ENCODE measurements around the gene DAGLB. TPM values are rescaled to one million over a fixed set of nuclear protein-coding genes. Genes with fewer than 3 reads are reported as not detected.

The DAGLB gene
- total and polyA plus RNA-seq, 2 of the 8 experiments (the other 6 are each of a cell fraction or from before 2014, with no cell fraction given) = 27.0 to 39.6 TPM

GRCh38 chr7:6389728-6390127 lies 58.0 kb downstream of the DAGLB start:
- no peak overlapping the region for H4K5ac ChIP-seq (ENCODE audit: insufficient read length, low read depth, low read length)
- DNase-seq (ENCODE audit: low read depth in 1 of 2, low spot score in 2 of 2) (no peak), FAIRE-seq (no peak)
- no peak overlapping the region for H2BK20ac ChIP-seq (ENCODE audit: low read length)
- CTCF ChIA-PET (ENCODE audit: partially characterized antibody) = interaction anchor here (0.6 to 0.8 kb wide), 2 partner anchors 8 to 121 kb away, joined by 3 read pairs; no protein-coding TSS in a partner anchor
- TF ChIP-seq BRCA1 (IDR thresholded peaks at IDR 0.05; ENCODE audit: low read depth, low read length) = no peak
- TF ChIP-seq GABPA (IDR thresholded peaks at IDR 0.05; ENCODE audit: borderline replicate concordance, insufficient read depth, low read length) = no peak
- no peak for TF ChIP-seq SIN3A (conservative IDR thresholded peaks at IDR 0.05 in 1 of 2, IDR thresholded peaks at IDR 0.05 in 1 of 2; ENCODE audit: low read depth in 1 of 2, low read length in 2 of 2)
- TF ChIP-seq BACH1 (IDR thresholded peaks at IDR 0.05; ENCODE audit: low read length) = no peak
- no peak for TF ChIP-seq SUZ12 (IDR thresholded peaks at IDR 0.05; ENCODE audit: low read length)
- no peak for TF ChIP-seq JUN (IDR thresholded peaks at IDR 0.05; ENCODE audit: low read depth, low read length)
- no peak overlapping the region for H2AK5ac ChIP-seq (ENCODE audit: low read depth, low read length)
- H3K4me3 ChIP-seq (ENCODE audit: extremely low read depth in 1 of 4, insufficient read depth in 2 of 4, low read depth in 3 of 4, low read length in 4 of 4) = no peak overlapping the region
- H3K56ac ChIP-seq (replicated peaks; ENCODE audit: insufficient read length, low read depth, low read length) = no peak overlapping the region
- no peaks in the 10 kb centered on the region; the same call in 1 of the 2 replicates for H3K23me2 ChIP-seq (ENCODE audit: low read depth, low read length)
- H2AFZ ChIP-seq (ENCODE audit: low read length) = no peak overlapping the region
- no peak overlapping the region for H3K4me2 ChIP-seq (ENCODE audit: insufficient read depth in 1 of 2, low read depth in 2 of 2, low read length in 2 of 2)
- POLR2A ChIA-PET (ENCODE audit: partially characterized antibody) = interaction anchor here (0.9 kb wide), 1 partner anchor 21 kb away, joined by 3 read pairs; no protein-coding TSS in a partner anchor
- peaks cover 45 to 96% of the 10 kb centered on the region in 2 experiments for H3K79me2 ChIP-seq (ENCODE audit: control insufficient read depth in 1 of 2, insufficient read depth in 2 of 2, low read length in 2 of 2)
- H3K27ac ChIP-seq (ENCODE audit: low read depth, low read length) = no peak overlapping the region
- H3K36me3 ChIP-seq (ENCODE audit: control insufficient read depth in 2 of 4, insufficient read depth in 4 of 4, low read length in 3 of 4) = peaks cover 2 to 56% (median 25%) of the 10 kb centered on the region in 4 experiments; a peak in 7 of 8 replicates
- H3K27me3 ChIP-seq (replicated peaks in 1 of 4; ENCODE audit: control insufficient read depth in 3 of 4, extremely low read depth in 1 of 4, insufficient read depth in 3 of 4, low read length in 3 of 4) = no peaks in the 10 kb centered on the region
- H3K9ac ChIP-seq (replicated peaks in 1 of 4; ENCODE audit: extremely low read depth in 1 of 4, low read depth in 3 of 4, low read length in 3 of 4) = no peak overlapping the region
- no peak overlapping the region for H4K91ac ChIP-seq (replicated peaks; ENCODE audit: insufficient read length, low read length)
- WGBS, 2 experiments (ENCODE audit: extremely low coverage in 1 of 2, insufficient coverage in 1 of 2, insufficient read length in 1 of 2, insufficient replicate concordance in 2 of 2, low coverage in 1 of 2, low lambda C conversion rate in 2 of 2, missing lambda C conversion rate in 1 of 2) = 95% methylated on average over 2 of the region's 2 CpGs; no CpG with 5 or more reads in 1 of the 2 experiments
- H2BK12ac ChIP-seq (ENCODE audit: low read depth, low read length) = no peak overlapping the region
- H3K4ac ChIP-seq (replicated peaks; ENCODE audit: insufficient read length, low read depth, low read length) = no peak overlapping the region
- H4K20me1 ChIP-seq (replicated peaks in 1 of 2; ENCODE audit: control insufficient read depth in 1 of 2, insufficient read depth in 2 of 2, low read length in 2 of 2) = peaks cover 21 to 29% of the 10 kb centered on the region in 2 experiments
- H3K79me1 ChIP-seq (ENCODE audit: low read depth, low read length) = peaks cover 14% of the 10 kb centered on the region
- H3K18ac ChIP-seq (ENCODE audit: extremely low read depth, low read length) = no peak overlapping the region
- no peak overlapping the region for H3K23ac ChIP-seq (ENCODE audit: insufficient read length)
- no peak overlapping the region for H2BK120ac ChIP-seq (replicated peaks; ENCODE audit: low read depth, low read length)
- no peak overlapping the region for H4K8ac ChIP-seq (ENCODE audit: extremely low read depth, insufficient read depth, low read length)
- H3K14ac ChIP-seq (ENCODE audit: insufficient read length) = no peak overlapping the region
- peaks cover 0 to 3% (median 2%) of the 10 kb centered on the region in 4 experiments; a peak in 4 of 7 replicates for H3K4me1 ChIP-seq (replicated peaks in 1 of 4; ENCODE audit: control insufficient read depth in 3 of 4, insufficient read depth in 4 of 4, low read length in 3 of 4)
- no peaks in the 10 kb centered on the region for H3K9me3 ChIP-seq (ENCODE audit: insufficient read depth in 2 of 2, low read depth in 1 of 2, low read length in 1 of 2)
- no peak overlapping the region for H2BK15ac ChIP-seq (ENCODE audit: low read length)
- H2BK5ac ChIP-seq (ENCODE audit: low read depth, low read length) = no peak overlapping the region
